Measurements from ENCODE around the gene OPCML. TPM values are rescaled to one million over a fixed set of nuclear protein-coding genes. Genes with fewer than 3 reads are reported as not detected.

The OPCML gene
- total RNA-seq, 1 donor from 2014 or later, result not detected

GRCh38 chr11:133500936-133501335 is 31.4 kb downstream of the OPCML start:
- TF ChIP-seq, protein P1, sequence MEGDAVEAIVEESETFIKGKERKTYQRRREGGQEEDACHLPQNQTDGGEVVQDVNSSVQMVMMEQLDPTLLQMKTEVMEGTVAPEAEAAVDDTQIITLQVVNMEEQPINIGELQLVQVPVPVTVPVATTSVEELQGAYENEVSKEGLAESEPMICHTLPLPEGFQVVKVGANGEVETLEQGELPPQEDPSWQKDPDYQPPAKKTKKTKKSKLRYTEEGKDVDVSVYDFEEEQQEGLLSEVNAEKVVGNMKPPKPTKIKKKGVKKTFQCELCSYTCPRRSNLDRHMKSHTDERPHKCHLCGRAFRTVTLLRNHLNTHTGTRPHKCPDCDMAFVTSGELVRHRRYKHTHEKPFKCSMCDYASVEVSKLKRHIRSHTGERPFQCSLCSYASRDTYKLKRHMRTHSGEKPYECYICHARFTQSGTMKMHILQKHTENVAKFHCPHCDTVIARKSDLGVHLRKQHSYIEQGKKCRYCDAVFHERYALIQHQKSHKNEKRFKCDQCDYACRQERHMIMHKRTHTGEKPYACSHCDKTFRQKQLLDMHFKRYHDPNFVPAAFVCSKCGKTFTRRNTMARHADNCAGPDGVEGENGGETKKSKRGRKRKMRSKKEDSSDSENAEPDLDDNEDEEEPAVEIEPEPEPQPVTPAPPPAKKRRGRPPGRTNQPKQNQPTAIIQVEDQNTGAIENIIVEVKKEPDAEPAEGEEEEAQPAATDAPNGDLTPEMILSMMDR (IDR thresholded peaks at IDR 0.05), result no peak
- ChIA-PET POLR2A (no interaction called here), CTCF (no interaction called here)
- Mint-ChIP-seq H3K4me3 (no peak overlapping the region), H3K27ac (no peak overlapping the region), H3K4me1 (no peaks in the 10 kb centered on the region), H3K9me3 (no peaks in the 10 kb centered on the region), H3K36me3 (ENCODE audit: low read depth) (no peaks in the 10 kb centered on the region), H3K27me3 (no peaks in the 10 kb centered on the region)
- intact Hi-C loops (cut with micrococcal nuclease), result no loop called here
- no peak for ATAC-seq (ENCODE audit: low read depth)
- DNase-seq, result no peak

DNA sequence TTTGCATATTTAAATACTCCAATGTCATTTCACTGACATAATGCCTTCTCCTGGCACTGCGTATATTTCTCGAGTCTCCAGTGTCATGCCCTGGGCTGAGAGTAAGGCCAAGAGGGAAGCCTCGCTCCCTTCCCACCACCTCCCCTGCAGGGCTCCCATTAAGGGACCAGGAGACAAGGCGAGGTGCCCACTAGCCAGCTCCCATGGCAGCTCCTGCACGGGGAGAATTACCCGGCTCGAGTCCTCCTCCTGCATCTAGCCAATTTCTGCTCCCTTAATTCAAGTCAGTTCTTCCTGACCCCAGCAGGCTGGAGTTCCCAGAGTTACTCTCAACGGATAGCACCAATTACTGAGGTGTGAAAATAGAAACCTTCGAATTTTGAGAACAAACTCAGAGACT is 31.9 kb downstream of the OPCML start:
- ChIA-PET POLR2A (no interaction called here), CTCF (no interaction called here)
- intact Hi-C loops (cut with micrococcal nuclease), result no loop called here
- TF ChIP-seq, protein P1 (IDR thresholded peaks at IDR 0.05), result no peak
- ATAC-seq (ENCODE audit: low read depth) (no peak), DNase-seq (no peak)
- Mint-ChIP-seq H3K36me3 (ENCODE audit: low read depth) (no peaks in the 10 kb centered on the region), H3K4me1 (no peaks in the 10 kb centered on the region), H3K9me3 (no peaks in the 10 kb centered on the region), H3K27me3 (no peaks in the 10 kb centered on the region), H3K27ac (no peak overlapping the region), H3K4me3 (no peak overlapping the region)

GRCh38 chr11:133498969-133499368 is 33.3 kb downstream of the OPCML start:
- no peak for DNase-seq
- Mint-ChIP-seq H3K27me3 (no peaks in the 10 kb centered on the region), H3K4me1 (no peaks in the 10 kb centered on the region), H3K27ac (no peak overlapping the region), H3K4me3 (no peak overlapping the region), H3K9me3 (peaks cover 3% of the 10 kb centered on the region), H3K36me3 (ENCODE audit: low read depth) (no peaks in the 10 kb centered on the region)
- TF ChIP-seq, protein P1 (IDR thresholded peaks at IDR 0.05), result no peak
- intact Hi-C loops (cut with micrococcal nuclease), result no loop called here
- POLR2A ChIA-PET, result no interaction called here
- CTCF ChIA-PET, result no interaction called here
- ATAC-seq (ENCODE audit: low read depth), result no peak

GRCh38 chr11:133497477-133498140 is 34.7 kb downstream of the OPCML start:
- Mint-ChIP-seq H3K4me1 (no peaks in the 10 kb centered on the region), H3K4me3 (no peak overlapping the region), H3K27ac (no peak overlapping the region), H3K36me3 (ENCODE audit: low read depth) (no peaks in the 10 kb centered on the region), H3K27me3 (no peaks in the 10 kb centered on the region), H3K9me3 (peaks cover 3% of the 10 kb centered on the region)
- intact Hi-C loops (cut with micrococcal nuclease), result no loop called here
- TF ChIP-seq, protein P1 (IDR thresholded peaks at IDR 0.05), result no peak
- ATAC-seq (ENCODE audit: low read depth) (no peak), DNase-seq (no peak)
- ChIA-PET CTCF (no interaction called here), POLR2A (no interaction called here)

DNA sequence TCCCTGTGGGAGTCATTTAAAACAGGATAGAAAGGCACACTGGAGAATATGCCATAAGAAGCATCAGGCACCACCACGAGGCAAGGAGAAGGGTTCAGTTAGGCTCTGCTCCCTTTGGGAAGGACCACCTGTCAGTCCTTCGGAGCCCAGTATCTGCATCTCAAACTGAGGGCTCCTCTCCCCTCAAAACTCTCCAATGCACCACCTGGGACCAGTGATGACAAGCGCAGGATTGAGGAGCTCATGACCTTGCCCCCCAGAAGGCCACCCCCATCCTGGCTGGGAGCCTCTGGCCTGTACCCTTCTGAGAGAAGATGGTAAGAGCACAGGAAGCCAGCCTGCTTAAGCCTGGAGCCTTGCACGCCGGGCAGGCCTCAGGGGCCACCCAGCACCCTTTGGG is 39.4 kb downstream of the OPCML start:
- no peak for ATAC-seq (ENCODE audit: low read depth)
- Mint-ChIP-seq H3K36me3 (ENCODE audit: low read depth) (no peaks in the 10 kb centered on the region), H3K4me1 (no peaks in the 10 kb centered on the region), H3K27ac (no peak overlapping the region), H3K27me3 (no peaks in the 10 kb centered on the region), H3K4me3 (no peak overlapping the region), H3K9me3 (peaks cover 3% of the 10 kb centered on the region)
- DNase-seq, result no peak
- intact Hi-C loops (cut with micrococcal nuclease), result no loop called here
- CTCF ChIA-PET, result no interaction called here
- POLR2A ChIA-PET, result no interaction called here
- TF ChIP-seq, protein P1 (IDR thresholded peaks at IDR 0.05), result no peak

Data from activated B cell treated with CpG ODN at 0.5 μM for 24 hours (primary cell).